Measurements from ENCODE around the gene KDM2A.

GRCh38 chr11:67113231-67113721, 5.8 kb upstream of the KDM2A start:
- TF ChIP-seq CTCF (IDR thresholded peaks at IDR 0.05) (no peak), POLR2A (IDR thresholded peaks at IDR 0.05) (no peak)

All from lower leg skin (tissue), 3 donors.